ENCODE data around the gene C7. TPM values are rescaled to one million over a fixed set of nuclear protein-coding genes. Genes with fewer than 3 reads are reported as not detected.

Gene C7
- total and polyA plus RNA-seq, 5 donors from 2014 or later, result not detected

Other genes with a start within 250 kb of the C7 start
- gene PTGER4, start 229.6 kb upstream of the C7 start, total RNA-seq, result 343 TPM
- 10 to 100 TPM; 17.2 to 37.6 (median 24.3) TPM for gene PTGER4, start 229.6 kb upstream of the C7 start, polyA plus RNA-seq
- 12.0 TPM for gene TTC33, start 153.5 kb upstream of the C7 start, total RNA-seq
- 10 to 100 TPM; 14.3 to 19.6 (median 16.9) TPM for gene TTC33, start 153.5 kb upstream of the C7 start, polyA plus RNA-seq
- gene PRKAA1, start 111.1 kb upstream of the C7 start, total RNA-seq, result 102 TPM
- gene PRKAA1, start 111.1 kb upstream of the C7 start, polyA plus RNA-seq, result 10 to 100 TPM; 34.1 to 55.8 (median 43.5) TPM
- gene RPL37, start 74.3 kb upstream of the C7 start, total RNA-seq, result 1,729 TPM
- 1,000 to 10,000 TPM; 1,921 to 2,513 (median 2,239) TPM for gene RPL37, start 74.3 kb upstream of the C7 start, polyA plus RNA-seq
- 2.8 TPM for gene CARD6, start 68.1 kb upstream of the C7 start, total RNA-seq
- 1 to 10 TPM; 3.7 to 5.8 (median 5.1) TPM for gene CARD6, start 68.1 kb upstream of the C7 start, polyA plus RNA-seq
- gene MROH2B, start 161.8 kb downstream of the C7 start, total RNA-seq, result not detected
- not detected for gene MROH2B, start 161.8 kb downstream of the C7 start, polyA plus RNA-seq

Measured in CD4-positive, CD25-positive, alpha-beta regulatory T cell (primary cell).